ENCODE results near the gene LGMN. TPM values are rescaled to one million over a fixed set of nuclear protein-coding genes. Genes with fewer than 3 reads are reported as not detected.

The LGMN gene
- total RNA-seq, 2 experiments from 2014 or later, result 2.1 to 2.3 TPM

DNA sequence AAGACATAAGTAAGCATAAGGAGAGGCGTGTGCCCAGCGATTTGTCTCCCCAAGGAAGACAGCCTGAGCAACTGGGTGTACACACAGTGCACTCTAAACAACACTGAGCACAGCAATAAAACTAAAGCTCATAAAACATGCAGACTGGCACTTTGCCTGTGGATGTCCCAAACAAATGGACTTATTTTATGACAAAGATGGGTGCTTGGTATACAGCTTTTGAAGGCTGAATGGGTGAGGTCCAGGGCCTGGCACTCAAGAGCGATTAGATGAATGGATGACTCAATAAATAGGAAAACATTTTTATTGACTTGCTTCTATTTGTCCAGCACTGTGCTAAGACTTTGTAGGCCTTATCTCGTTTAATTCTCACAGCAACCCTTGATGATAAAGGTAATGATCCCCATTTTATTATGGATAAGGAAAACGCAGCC is 28.5 kb downstream of the LGMN start:
- Mint-ChIP-seq H3K9me3 (no peaks in the 10 kb centered on the region), H3K27me3 (no peaks in the 10 kb centered on the region), H3K36me3 (ENCODE audit: low read depth) (no peaks in the 10 kb centered on the region), H3K4me1 (ENCODE audit: low read depth) (no peaks in the 10 kb centered on the region), H3K27ac (no peak overlapping the region), H3K4me3 (no peak overlapping the region)
- TF ChIP-seq, protein P1, sequence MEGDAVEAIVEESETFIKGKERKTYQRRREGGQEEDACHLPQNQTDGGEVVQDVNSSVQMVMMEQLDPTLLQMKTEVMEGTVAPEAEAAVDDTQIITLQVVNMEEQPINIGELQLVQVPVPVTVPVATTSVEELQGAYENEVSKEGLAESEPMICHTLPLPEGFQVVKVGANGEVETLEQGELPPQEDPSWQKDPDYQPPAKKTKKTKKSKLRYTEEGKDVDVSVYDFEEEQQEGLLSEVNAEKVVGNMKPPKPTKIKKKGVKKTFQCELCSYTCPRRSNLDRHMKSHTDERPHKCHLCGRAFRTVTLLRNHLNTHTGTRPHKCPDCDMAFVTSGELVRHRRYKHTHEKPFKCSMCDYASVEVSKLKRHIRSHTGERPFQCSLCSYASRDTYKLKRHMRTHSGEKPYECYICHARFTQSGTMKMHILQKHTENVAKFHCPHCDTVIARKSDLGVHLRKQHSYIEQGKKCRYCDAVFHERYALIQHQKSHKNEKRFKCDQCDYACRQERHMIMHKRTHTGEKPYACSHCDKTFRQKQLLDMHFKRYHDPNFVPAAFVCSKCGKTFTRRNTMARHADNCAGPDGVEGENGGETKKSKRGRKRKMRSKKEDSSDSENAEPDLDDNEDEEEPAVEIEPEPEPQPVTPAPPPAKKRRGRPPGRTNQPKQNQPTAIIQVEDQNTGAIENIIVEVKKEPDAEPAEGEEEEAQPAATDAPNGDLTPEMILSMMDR (IDR thresholded peaks at IDR 0.05), result no peak
- ChIA-PET CTCF (no interaction called here), POLR2A (no interaction called here)
- DNase-seq, result no peak
- no peak for ATAC-seq
- intact Hi-C loops (cut with micrococcal nuclease), result no loop called here

DNA sequence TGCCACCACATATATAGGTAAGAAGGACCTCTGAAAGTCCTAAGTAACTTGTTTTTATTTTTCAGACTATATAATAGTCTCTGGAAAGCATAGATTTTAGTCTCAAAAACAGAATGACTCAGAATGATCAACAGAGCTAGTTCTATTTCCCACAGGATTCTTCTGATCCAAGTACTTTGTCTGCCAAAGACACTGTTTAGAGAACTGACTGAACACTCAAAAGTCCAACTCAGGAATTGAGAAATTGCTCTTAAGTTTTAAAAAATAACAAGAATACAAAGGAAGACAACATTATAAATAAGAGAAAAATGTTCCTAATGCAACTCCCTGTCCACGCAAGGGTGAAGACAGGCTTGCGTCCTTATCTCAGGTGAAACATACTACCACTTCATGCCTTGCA is 29.0 kb downstream of the LGMN start:
- Mint-ChIP-seq H3K9me3 (no peaks in the 10 kb centered on the region), H3K4me3 (no peak overlapping the region), H3K27me3 (no peaks in the 10 kb centered on the region), H3K27ac (no peak overlapping the region), H3K36me3 (ENCODE audit: low read depth) (no peaks in the 10 kb centered on the region), H3K4me1 (ENCODE audit: low read depth) (no peaks in the 10 kb centered on the region)
- ATAC-seq (no peak), DNase-seq (no peak)
- TF ChIP-seq, protein P1 (IDR thresholded peaks at IDR 0.05), result no peak
- intact Hi-C loops (cut with micrococcal nuclease), result no loop called here
- ChIA-PET CTCF (no interaction called here), POLR2A (no interaction called here)

DNA sequence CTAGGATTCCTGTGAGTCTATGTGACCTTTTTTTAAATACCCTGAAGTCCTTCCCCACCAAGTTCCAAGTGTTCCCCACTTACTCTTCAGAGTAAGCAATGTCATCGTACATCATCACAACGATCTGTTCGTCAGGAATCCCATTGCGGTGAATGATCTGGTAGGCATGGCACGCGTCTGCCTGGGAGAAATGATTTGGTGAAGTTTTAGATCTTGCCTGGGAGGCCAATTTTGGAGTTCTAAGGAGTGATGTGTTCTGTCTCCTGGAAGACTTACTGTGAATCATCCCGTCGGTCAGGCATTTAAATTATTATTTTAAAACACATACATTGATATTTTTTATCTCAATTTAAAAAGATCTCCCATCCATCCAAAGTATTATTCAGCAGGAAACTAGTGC is 29.8 kb downstream of the LGMN start:
- H3K27me3 Mint-ChIP-seq, result no peaks in the 10 kb centered on the region

DNA sequence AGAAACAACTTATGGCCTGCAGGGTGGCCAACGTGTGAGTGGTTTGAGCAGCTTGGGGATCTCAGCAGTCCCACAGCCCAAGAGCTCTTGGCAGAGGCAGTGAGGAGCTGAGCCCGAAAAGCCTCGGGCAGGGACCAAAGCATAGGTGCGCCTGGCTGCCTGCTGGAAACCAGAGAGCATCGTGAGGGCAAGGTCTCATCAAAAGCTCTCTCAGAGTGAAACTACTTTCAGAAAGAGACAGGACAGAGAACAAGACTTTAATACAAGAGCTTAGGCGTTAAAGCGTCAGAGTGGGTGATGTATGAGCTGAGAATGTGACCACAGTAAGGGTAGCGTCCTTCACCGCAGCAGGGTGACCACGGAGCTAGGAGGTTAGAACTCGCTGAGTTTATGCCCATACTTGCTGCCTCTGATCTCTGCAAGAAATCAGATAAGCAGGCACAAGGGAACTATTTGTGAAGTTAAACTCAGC is 30.8 kb downstream of the LGMN start:
- Mint-ChIP-seq H3K9me3 (no peaks in the 10 kb centered on the region), H3K4me1 (ENCODE audit: low read depth) (no peaks in the 10 kb centered on the region), H3K27ac (no peak overlapping the region), H3K4me3 (no peak overlapping the region), H3K27me3 (no peaks in the 10 kb centered on the region), H3K36me3 (ENCODE audit: low read depth) (no peaks in the 10 kb centered on the region)
- peak; percentile 43 for DNase-seq
- intact Hi-C loops (cut with micrococcal nuclease), result no loop called here
- POLR2A ChIA-PET, result no interaction called here
- CTCF ChIA-PET, result interaction anchor here (0.8 to 2.2 kb wide), 5 partner anchors 10 to 66 kb away, joined by 3 to 17 read pairs (median 4); no protein-coding TSS in a partner anchor
- TF ChIP-seq, protein P1 (IDR thresholded peaks at IDR 0.05), result no peak
- peak; percentile 44 for ATAC-seq

More for the DNA sequence above, 29.8 kb downstream of the LGMN start:
- DNase-seq (no peak), ATAC-seq (no peak)
- Mint-ChIP-seq H3K9me3 (no peaks in the 10 kb centered on the region), H3K4me1 (ENCODE audit: low read depth) (no peaks in the 10 kb centered on the region), H3K27ac (no peak overlapping the region), H3K36me3 (ENCODE audit: low read depth) (no peaks in the 10 kb centered on the region), H3K4me3 (no peak overlapping the region)
- TF ChIP-seq, protein P1 (IDR thresholded peaks at IDR 0.05), result no peak
- intact Hi-C loops (cut with micrococcal nuclease), result no loop called here
- ChIA-PET POLR2A (no interaction called here), CTCF (interaction anchor here (2.0 kb wide), 1 partner anchor 32 kb away, joined by 5 read pairs; no protein-coding TSS in a partner anchor)

GRCh38 chr14:92716131-92716530 is 32.3 kb downstream of the LGMN start:
- DNase-seq, result no peak
- no peaks in the 10 kb centered on the region for H3K4me1 Mint-ChIP-seq (ENCODE audit: low read depth)
- no peaks in the 10 kb centered on the region for H3K27me3 Mint-ChIP-seq
- H3K36me3 Mint-ChIP-seq (ENCODE audit: low read depth), result no peaks in the 10 kb centered on the region
- intact Hi-C loops (cut with micrococcal nuclease), result no loop called here
- H3K9me3 Mint-ChIP-seq, result no peaks in the 10 kb centered on the region
- H3K27ac Mint-ChIP-seq, result no peak overlapping the region
- CTCF ChIA-PET, result interaction anchor here (1.2 to 2.2 kb wide), 3 partner anchors 9 to 68 kb away, joined by 3 to 17 read pairs (median 9); no protein-coding TSS in a partner anchor
- TF ChIP-seq, protein P1 (IDR thresholded peaks at IDR 0.05), result no peak
- H3K4me3 Mint-ChIP-seq, result no peak overlapping the region
- no peak for ATAC-seq
- POLR2A ChIA-PET, result no interaction called here

All from activated CD8-positive, alpha-beta T cell treated with anti-CD3 and anti-CD28 coated beads for 36 hours (primary cell).